Breast epithelium (tissue), 4 donors: Measurements from ENCODE around the gene USP32. TPM values are rescaled to one million over a fixed set of nuclear protein-coding genes. Genes with fewer than 3 reads are reported as not detected.
"Not testable (repeated sequence)": the region's sequence is repeated elsewhere in the genome, so short reads cannot be mapped to it uniquely, and the experiment has no call there.

ENCODE experiments used
- DNase-seq, 2 donors: peaks; one replicate each; pipeline ENCODE4 v3.0.0-alpha.2; 2019; ENCODE audit warnings: low spot score in 2 of 2
- H3K27ac ChIP-seq, 2 donors: fragments of 200-600 bp; sonication (generic) in 1 of 2; one replicate each; pipeline ENCODE4 v1.5.1; 2016 to 2019; ENCODE audit warnings: mild to moderate bottlenecking in 1 of 2
- H3K27me3 ChIP-seq, 2 donors: fragments of 200-600 bp; sonication (generic) in 1 of 2; one replicate each; pipeline versions ENCODE4 v1.5.1 to v1.6.0; 2017 to 2019; ENCODE audit warnings: control low read depth in 1 of 2, mild to moderate bottlenecking in 1 of 2
- H3K36me3 ChIP-seq: fragments of 200-600 bp; one replicate; pipeline ENCODE4 v1.5.1; 2019
- H3K4me1 ChIP-seq, 2 donors: fragments of 200-600 bp; sonication (generic); one replicate each; pipeline ENCODE4 v1.5.1; 2016 to 2019; ENCODE audit warnings: control low read depth in 1 of 2
- H3K4me3 ChIP-seq, 3 donors: fragments of 200-600 bp; sonication (generic); 1 replicate in 2 of 3; 2 replicates in 1 of 3; pipeline ENCODE4 v1.5.1; 2016 to 2019; ENCODE audit warnings: mild to moderate bottlenecking in 3 of 3, moderate library complexity in 2 of 3
- H3K9me3 ChIP-seq, 2 donors: fragments of 200-600 bp; sonication (generic) in 1 of 2; one replicate each; pipeline ENCODE4 v1.5.1; 2016 to 2019; ENCODE audit warnings: control low read depth in 1 of 2
- POLR2A ChIP-seq: fragments of 450-650 bp; IDR thresholded peaks from one replicate; pipeline ENCODE4 v1.6.1; 2016; ENCODE audit warnings: antibody characterized with exemption, mild to moderate bottlenecking, moderate library complexity
- POLR2AphosphoS5 ChIP-seq, 3 donors: sonication (generic); formaldehyde crosslinking; IDR thresholded peaks; one replicate each; pipeline ENCODE4 v1.6.1; 2017; ENCODE audit warnings: antibody characterized with exemption in 3 of 3
- intact Hi-C: fragments of 100-400 bp; cut with DNase I; formaldehyde crosslinking; loops from one replicate; pipeline ENCODE4 v1.15.1; 2023; ENCODE audit warnings: low total_unique reads
- total RNA-seq, 3 donors: library from RNA; depleted of rRNA; stranded (reverse); fragments of >200 nt; gene quantifications; one replicate each; pipeline ENCODE4 v1.1.0, GENCODE V29; 2016
- TF ChIP-seq, protein P1 (sequence below), 3 donors: fragments of 450-650 bp; IDR thresholded peaks; one replicate each; pipeline ENCODE4 v1.5.1; 2016 to 2017; ENCODE audit warnings: antibody characterized with exemption in 3 of 3, mild to moderate bottlenecking in 3 of 3, moderate library complexity in 3 of 3

The USP32 gene
- total RNA-seq, 3 donors from 2014 or later = 66.2 to 95.1 (median 69.1) TPM

GRCh38 chr17:60174767-60175166 is 217.2 kb downstream of the USP32 start:
- H3K36me3 ChIP-seq, H3K27ac ChIP-seq, H3K27me3 ChIP-seq, DNase-seq, H3K4me1 ChIP-seq, H3K9me3 ChIP-seq, H3K4me3 ChIP-seq, intact Hi-C loops: not testable (repeated sequence)
- TF ChIP-seq, protein P1, sequence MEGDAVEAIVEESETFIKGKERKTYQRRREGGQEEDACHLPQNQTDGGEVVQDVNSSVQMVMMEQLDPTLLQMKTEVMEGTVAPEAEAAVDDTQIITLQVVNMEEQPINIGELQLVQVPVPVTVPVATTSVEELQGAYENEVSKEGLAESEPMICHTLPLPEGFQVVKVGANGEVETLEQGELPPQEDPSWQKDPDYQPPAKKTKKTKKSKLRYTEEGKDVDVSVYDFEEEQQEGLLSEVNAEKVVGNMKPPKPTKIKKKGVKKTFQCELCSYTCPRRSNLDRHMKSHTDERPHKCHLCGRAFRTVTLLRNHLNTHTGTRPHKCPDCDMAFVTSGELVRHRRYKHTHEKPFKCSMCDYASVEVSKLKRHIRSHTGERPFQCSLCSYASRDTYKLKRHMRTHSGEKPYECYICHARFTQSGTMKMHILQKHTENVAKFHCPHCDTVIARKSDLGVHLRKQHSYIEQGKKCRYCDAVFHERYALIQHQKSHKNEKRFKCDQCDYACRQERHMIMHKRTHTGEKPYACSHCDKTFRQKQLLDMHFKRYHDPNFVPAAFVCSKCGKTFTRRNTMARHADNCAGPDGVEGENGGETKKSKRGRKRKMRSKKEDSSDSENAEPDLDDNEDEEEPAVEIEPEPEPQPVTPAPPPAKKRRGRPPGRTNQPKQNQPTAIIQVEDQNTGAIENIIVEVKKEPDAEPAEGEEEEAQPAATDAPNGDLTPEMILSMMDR (IDR thresholded peaks at IDR 0.05) = peak in 2 of 3 donors; percentile 9 to 22

DNA sequence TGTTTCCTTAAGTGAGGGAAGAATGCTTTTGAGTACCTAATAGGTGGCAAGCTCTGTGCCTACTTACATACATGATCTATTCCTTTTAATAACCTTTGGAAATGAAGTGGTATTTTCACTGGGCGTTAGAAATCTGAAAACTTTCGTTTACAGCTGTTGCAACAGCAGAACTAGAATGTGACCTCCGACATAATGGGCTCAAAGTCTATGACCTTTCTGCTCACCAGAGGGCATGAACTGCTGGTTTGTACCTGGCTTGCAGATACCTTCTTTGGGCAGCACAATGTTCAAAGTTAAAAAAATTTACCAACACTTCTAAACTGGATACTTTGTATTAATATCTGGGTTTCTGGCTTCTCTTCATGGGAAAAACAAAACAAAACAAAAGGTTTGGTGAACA is 217.9 kb downstream of the USP32 start:
- DNase-seq = no peak
- TF ChIP-seq, protein P1 (IDR thresholded peaks at IDR 0.05) = no peak
- TF ChIP-seq POLR2A (no peak), POLR2AphosphoS5 (IDR thresholded peaks at IDR 0.05) (no peak)
- no peaks in the 10 kb centered on the region for H3K4me1 ChIP-seq
- intact Hi-C loops = no loop called here
- no peaks in the 10 kb centered on the region for H3K27me3 ChIP-seq
- no peak overlapping the region for H3K27ac ChIP-seq
- H3K36me3 ChIP-seq = no peaks in the 10 kb centered on the region
- no peaks in the 10 kb centered on the region for H3K9me3 ChIP-seq
- H3K4me3 ChIP-seq = no peak overlapping the region

GRCh38 chr17:60173304-60173819 is 218.6 kb downstream of the USP32 start:
- intact Hi-C loops = no loop called here
- H3K27me3 ChIP-seq = no peaks in the 10 kb centered on the region
- H3K4me1 ChIP-seq = no peaks in the 10 kb centered on the region
- no peak overlapping the region for H3K4me3 ChIP-seq
- no peak for DNase-seq
- no peaks in the 10 kb centered on the region for H3K36me3 ChIP-seq
- no peak for TF ChIP-seq POLR2AphosphoS5 (IDR thresholded peaks at IDR 0.05)
- no peak for TF ChIP-seq POLR2A
- TF ChIP-seq, protein P1 (IDR thresholded peaks at IDR 0.05) = no peak
- H3K9me3 ChIP-seq = no peaks in the 10 kb centered on the region
- H3K27ac ChIP-seq = no peak overlapping the region

GRCh38 chr17:60171753-60172079 is 220.2 kb downstream of the USP32 start:
- TF ChIP-seq, protein P1 (IDR thresholded peaks at IDR 0.05) = no peak
- TF ChIP-seq POLR2AphosphoS5 (IDR thresholded peaks at IDR 0.05) = no peak
- no peak for TF ChIP-seq POLR2A
- Histone ChIP-seq H3K27me3 (no peaks in the 10 kb centered on the region), H3K36me3 (no peaks in the 10 kb centered on the region), H3K4me1 (no peaks in the 10 kb centered on the region), H3K4me3 (no peak overlapping the region), H3K27ac (no peak overlapping the region), H3K9me3 (no peaks in the 10 kb centered on the region)
- intact Hi-C loops = no loop called here
- no peak for DNase-seq

DNA sequence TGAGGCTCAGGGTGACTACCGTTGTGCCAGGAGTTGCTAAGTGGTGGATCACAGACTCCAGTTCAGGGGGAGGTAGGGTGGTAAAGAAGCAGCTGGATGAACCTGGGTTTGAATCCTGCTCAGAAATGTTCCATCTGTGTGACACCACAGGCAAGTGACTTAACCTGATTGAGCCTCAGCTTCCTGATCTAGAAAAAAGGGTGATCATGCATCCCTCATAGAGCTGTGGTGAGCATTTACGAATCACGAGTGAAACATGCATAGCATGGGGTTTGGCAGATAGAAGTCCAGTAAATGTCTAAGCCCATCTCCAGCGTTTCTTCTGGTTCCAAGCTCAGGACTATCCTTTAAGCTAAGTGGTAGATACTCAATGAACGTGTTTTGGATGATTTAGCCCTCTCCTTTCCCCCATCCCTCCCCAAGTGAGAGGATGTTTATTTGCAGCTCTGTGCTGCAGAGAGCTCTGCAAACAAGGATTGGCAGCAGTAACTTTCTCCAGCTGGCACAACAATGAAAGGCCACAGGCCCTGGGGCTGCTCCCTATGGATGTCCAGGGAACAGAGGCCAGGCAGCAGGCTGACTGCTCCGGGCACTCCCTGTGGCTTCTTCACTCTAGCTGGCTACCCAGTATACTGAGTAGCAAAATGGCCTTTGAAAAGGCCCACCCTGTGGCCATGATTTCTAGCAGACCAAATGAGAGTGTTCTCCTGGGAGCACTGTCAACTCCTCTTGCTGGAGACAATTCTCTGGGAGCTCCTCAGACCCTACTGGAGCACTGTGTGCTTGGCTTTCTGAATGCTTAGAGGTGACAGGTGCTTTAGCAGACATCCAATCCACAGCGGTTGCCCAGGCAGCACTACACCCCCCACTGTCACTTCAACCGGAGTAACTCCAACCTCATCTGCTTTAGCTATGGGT is 220.8 kb downstream of the USP32 start:
- H3K4me1 ChIP-seq = no peaks in the 10 kb centered on the region
- H3K36me3 ChIP-seq = no peaks in the 10 kb centered on the region
- H3K9me3 ChIP-seq = no peaks in the 10 kb centered on the region
- peak overlapping the region in 1 of 2 donors; percentile 21 for H3K27ac ChIP-seq
- TF ChIP-seq POLR2AphosphoS5 (IDR thresholded peaks at IDR 0.05) (no peak), POLR2A (no peak)
- TF ChIP-seq, protein P1 (IDR thresholded peaks at IDR 0.05) = no peak
- DNase-seq = no peak
- no peak overlapping the region for H3K4me3 ChIP-seq
- intact Hi-C loops = no loop called here
- no peaks in the 10 kb centered on the region for H3K27me3 ChIP-seq
